A549 (cell line): ENCODE data around the gene CCR5. TPM values are rescaled to one million over a fixed set of nuclear protein-coding genes. Genes with fewer than 3 reads are reported as not detected.

Experiments used
- ATAC-seq, 2 experiments: fragments of 200-7000 bp in 1 of 2; fragments of >200 bp in 1 of 2; cut with Nextera tagmentation in 1 of 2; cut with Tn5 transposase in 1 of 2; 3 replicates each; pipeline versions ENCODE4 v1.8.0 to v1.9.1; 2018 to 2020; ENCODE audit warnings: mild to moderate bottlenecking in 1 of 2, moderate library complexity in 1 of 2
- CTCF ChIA-PET: fragments of 300-600 bp; sonication (Branson Sonifier 250); formaldehyde crosslinking; extraction: SDS; loops from one replicate; lab custom pipeline; 2021; ENCODE audit warnings: antibody characterized with exemption, inconsistent platforms; lab: Yijun Ruan, JAX
- POLR2A ChIA-PET: fragments of 350-600 bp; formaldehyde crosslinking; extraction: SDS; loops from one replicate; lab custom pipeline; 2021; ENCODE audit warnings: antibody characterized with exemption, inconsistent platforms; lab: Yijun Ruan, JAX
- DNase-seq, 2 experiments: peaks; one replicate each; pipeline versions ENCODE4 v3.0.0 to v3.0.0-alpha.2; 2011 to 2016; ENCODE audit warnings: low read depth in 1 of 2, low spot score in 1 of 2
- FAIRE-seq: peaks from 2 replicates; lab custom pipeline; 2011; peaks lifted over from hg19 to GRCh38; lab: Jason Lieb, UNC
- H3K27ac ChIP-seq, 2 experiments: fragments of >200 bp; sonication (Bioruptor Twin); formaldehyde crosslinking; 3 replicates each; pipeline ENCODE4 v1.5.1; 2016 to 2017
- H3K4me1 ChIP-seq: fragments of >200 bp; sonication (Bioruptor Twin); formaldehyde crosslinking; 3 replicates; pipeline ENCODE4 v1.6.1; 2016
- H3K4me2 ChIP-seq: fragments of >200 bp; sonication (Bioruptor Twin); formaldehyde crosslinking; 3 replicates; pipeline ENCODE4 v1.6.1; 2016
- H3K4me3 ChIP-seq: fragments of >200 bp; sonication (Bioruptor Twin); formaldehyde crosslinking; 3 replicates; pipeline ENCODE4 v1.5.1; 2016
- H3K9me3 ChIP-seq: fragments of >200 bp; sonication (Bioruptor Twin); formaldehyde crosslinking; 3 replicates; pipeline ENCODE4 v1.6.1; 2016
- CBX8 ChIP-seq: fragments of 200-600 bp; sonication (generic); IDR thresholded peaks from 2 replicates; pipeline ENCODE4 v1.6.1; 2016
- E2F6 ChIP-seq: IDR thresholded peaks from 2 replicates; pipeline ENCODE4 v1.6.1; 2012; ENCODE audit warnings: low read depth, borderline replicate concordance
- EHF ChIP-seq: fragments of 250-450 bp; sonication (Bioruptor Pico); IDR thresholded peaks from 2 replicates; pipeline ENCODE4 v1.5.0; 2020; ENCODE audit warnings: mild to moderate bottlenecking
- EHMT2 ChIP-seq: fragments of 200-600 bp; sonication (generic); IDR thresholded peaks from 2 replicates; pipeline ENCODE4 v1.6.1; 2016; ENCODE audit warnings: antibody characterized with exemption, low read depth, mild to moderate bottlenecking, moderate library complexity
- EP300 ChIP-seq, 2 experiments: fragments of >200 bp; sonication (Bioruptor Twin); formaldehyde crosslinking; IDR thresholded peaks; 2 replicates in 1 of 2; 3 replicates in 1 of 2; pipeline ENCODE4 v1.6.1; 2016 to 2017
- FOXS1 ChIP-seq: fragments of 250-450 bp; sonication (Bioruptor Pico); IDR thresholded peaks from 2 replicates; pipeline ENCODE4 v1.5.0; 2020; ENCODE audit warnings: mild to moderate bottlenecking, moderate library complexity
- GATA3 ChIP-seq: IDR thresholded peaks from 2 replicates; pipeline ENCODE4 v1.6.1; 2012; ENCODE audit warnings: borderline replicate concordance
- HOXA7 ChIP-seq: fragments of 250-450 bp; sonication (Bioruptor Pico); IDR thresholded peaks from 2 replicates; pipeline ENCODE4 v1.5.0; 2020; ENCODE audit warnings: mild to moderate bottlenecking, moderate library complexity
- HOXB13 ChIP-seq: fragments of 250-450 bp; sonication (Bioruptor Pico); IDR thresholded peaks from 2 replicates; pipeline ENCODE4 v1.5.0; 2020; ENCODE audit warnings: low read depth, mild to moderate bottlenecking, moderate library complexity
- KDM1A ChIP-seq: fragments of 200-600 bp; sonication (generic); IDR thresholded peaks from 2 replicates; pipeline ENCODE4 v1.6.1; 2016; ENCODE audit warnings: low read depth, mild to moderate bottlenecking
- MAFK ChIP-seq: fragments of 450-650 bp; IDR thresholded peaks from 2 replicates; pipeline ENCODE4 v1.6.1; 2014; ENCODE audit not compliant: partially characterized antibody
- MYC ChIP-seq: IDR thresholded peaks from 2 replicates; pipeline ENCODE4 v1.6.1; 2012; ENCODE audit warnings: mild to moderate bottlenecking, inconsistent platforms, low read length, improper control_type of control experiment, borderline replicate concordance
- RCOR1 ChIP-seq: fragments of 150-350 bp; IDR thresholded peaks from 2 replicates; pipeline ENCODE4 v1.6.1; 2014; ENCODE audit warnings: antibody characterized with exemption, low read length, low read depth
- REST ChIP-seq: fragments of 200-600 bp; sonication (generic); IDR thresholded peaks from 2 replicates; pipeline ENCODE4 v1.6.1; 2016; ENCODE audit warnings: antibody characterized with exemption, mild to moderate bottlenecking, moderate library complexity
- SMC3 ChIP-seq: fragments of >200 bp; sonication (Bioruptor Twin); formaldehyde crosslinking; IDR thresholded peaks from 3 replicates; pipeline ENCODE4 v1.6.1; 2018; ENCODE audit warnings: inconsistent platforms
- SREBF2 ChIP-seq: fragments of 450-650 bp; IDR thresholded peaks from 2 replicates; pipeline ENCODE4 v1.6.1; 2014; ENCODE audit warnings: mild to moderate bottlenecking, moderate library complexity
- TFCP2L1 ChIP-seq: fragments of 250-450 bp; sonication (Bioruptor Pico); IDR thresholded peaks from 2 replicates; pipeline ENCODE4 v1.5.0; 2021; ENCODE audit warnings: mild to moderate bottlenecking
- whole genome bisulfite sequencing: methylation state at CpG from one replicate; pipeline ENCODE4 v1.1.6; 2017; ENCODE audit errors: missing lambda C conversion rate; 5-methylcytosine and 5-hydroxymethylcytosine counted together
- polyA plus RNA-seq, 4 experiments: library from polyadenylated mRNA; depleted of rRNA in 3 of 4; stranded (reverse); fragments of >200 nt; fragmentation: RNase III in 1 of 4; extraction: RNeasy Plus Mini Kit Qiagen cat#74134 plus additional on column Dnase treatment in 1 of 4; gene quantifications; 2 replicates in 3 of 4; 3 replicates in 1 of 4; pipeline ENCODE4 v1.2.3, GENCODE V29; 2011 to 2017
- TF ChIP-seq, protein P1 (sequence below): fragments of 150-350 bp; IDR thresholded peaks from 2 replicates; pipeline ENCODE4 v1.6.1; 2014; ENCODE audit warnings: low read depth, mild to moderate bottlenecking, low read length

Gene CCR5
- polyA plus RNA-seq, 2 of the 4 experiments (the other 2 are of a cell fraction) = not detected

DNA sequence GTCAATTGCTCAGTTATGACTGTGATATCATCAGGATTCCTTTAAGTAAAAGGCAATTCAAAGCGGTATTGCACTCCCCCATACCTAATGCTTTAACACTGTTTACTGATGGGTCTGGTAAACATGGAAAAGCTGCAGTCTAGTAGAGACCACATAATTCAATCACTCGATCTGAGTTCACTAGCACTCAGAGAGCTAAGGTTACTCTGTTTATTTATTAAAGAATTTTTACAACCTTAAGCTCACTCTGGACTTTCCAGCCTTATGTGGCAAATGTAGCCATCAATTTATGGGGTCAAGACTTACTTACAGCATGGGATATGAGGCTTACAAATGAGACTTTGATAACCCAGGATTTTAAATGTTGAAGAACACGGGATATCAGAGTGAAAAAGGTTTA lies 35.2 kb upstream of the CCR5 start:
- no peak for ATAC-seq
- no peaks in the 10 kb centered on the region for H3K4me1 ChIP-seq
- H3K4me3 ChIP-seq = no peak overlapping the region
- DNase-seq = no peak
- WGBS = 9% methylated on average over 3 of the region's 3 CpGs
- H3K27ac ChIP-seq = no peak overlapping the region
- ChIA-PET CTCF (interaction anchor here (0.6 kb wide), 1 partner anchor 181 kb away, joined by 3 read pairs; no protein-coding TSS in a partner anchor), POLR2A (no interaction called here)
- TF ChIP-seq EHF (CRISPR knock-in tag) = no peak
- no peak for TF ChIP-seq FOXS1 (CRISPR knock-in tag)
- TF ChIP-seq SMC3 = no peak
- no peak for TF ChIP-seq MAFK
- H3K9me3 ChIP-seq = no peaks in the 10 kb centered on the region
- no peak for FAIRE-seq
- no peak overlapping the region for H3K4me2 ChIP-seq

DNA sequence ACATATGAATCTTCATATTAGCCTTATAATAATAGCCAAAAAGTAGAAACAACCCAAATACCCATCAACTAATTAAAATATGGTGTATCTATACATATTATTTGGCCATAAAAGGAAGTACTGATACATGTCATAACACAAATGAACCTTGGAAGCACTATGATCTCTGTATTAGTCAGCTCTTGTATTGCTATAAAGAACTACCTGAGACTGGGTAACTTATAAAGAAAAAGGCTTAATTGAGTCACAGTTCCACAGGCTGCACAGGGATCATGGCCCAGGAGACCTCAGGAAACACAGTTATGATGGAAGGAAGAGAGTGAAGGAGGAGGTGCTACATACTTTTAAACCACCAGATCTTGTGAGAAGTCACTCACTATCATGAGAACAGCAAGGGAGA lies 32.8 kb upstream of the CCR5 start:
- ATAC-seq (no peak), DNase-seq (no peak), FAIRE-seq (no peak)
- Histone ChIP-seq H3K4me1 (no peaks in the 10 kb centered on the region), H3K4me3 (no peak overlapping the region), H3K27ac (no peak overlapping the region)
- POLR2A ChIA-PET = no interaction called here
- CTCF ChIA-PET = no interaction called here
- no peak for TF ChIP-seq REST
- TF ChIP-seq SMC3 = no peak
- TF ChIP-seq, all 56 proteins: peak for 0
- no peak overlapping the region for H3K4me2 ChIP-seq
- no peaks in the 10 kb centered on the region for H3K9me3 ChIP-seq

GRCh38 chr3:46338840-46339239 lies 31.9 kb upstream of the CCR5 start:
- ATAC-seq = no peak
- no peaks in the 10 kb centered on the region for H3K4me1 ChIP-seq
- POLR2A ChIA-PET = no interaction called here
- H3K27ac ChIP-seq = no peak overlapping the region
- 100% methylated on average over 1 of the region's 1 CpG for WGBS
- H3K9me3 ChIP-seq = no peaks in the 10 kb centered on the region
- H3K4me2 ChIP-seq = no peak overlapping the region
- CTCF ChIA-PET = no interaction called here
- no peak for DNase-seq
- FAIRE-seq = no peak
- H3K4me3 ChIP-seq = no peak overlapping the region
- no peak for TF ChIP-seq SREBF2
- TF ChIP-seq EHMT2 = no peak
- no peak for TF ChIP-seq EP300 (IDR thresholded peaks at IDR 0.05)
- TF ChIP-seq, all 56 proteins: peak for 0

GRCh38 chr3:46344476-46344875 lies 26.3 kb upstream of the CCR5 start:
- TF ChIP-seq KDM1A (no peak), CBX8 (no peak), MYC (no peak), GATA3 (no peak)
- ChIA-PET POLR2A (no interaction called here), CTCF (no interaction called here)
- FAIRE-seq (no peak), ATAC-seq (no peak), DNase-seq (no peak)
- no peaks in the 10 kb centered on the region for H3K9me3 ChIP-seq
- 6% methylated on average over 4 of the region's 4 CpGs for WGBS
- H3K4me1 ChIP-seq = no peaks in the 10 kb centered on the region
- H3K4me2 ChIP-seq = no peak overlapping the region
- no peak overlapping the region for H3K27ac ChIP-seq
- H3K4me3 ChIP-seq = no peak overlapping the region

- no peaks in the 10 kb centered on the region for H3K4me1 ChIP-seq
- no peak overlapping the region for H3K27ac ChIP-seq
- ChIA-PET CTCF (interaction anchor here (1.1 kb wide), 1 partner anchor 29 kb away, joined by 3 read pairs; no protein-coding TSS in a partner anchor), POLR2A (no interaction called here)
- H3K4me3 ChIP-seq = no peak overlapping the region
- DNase-seq (no peak), ATAC-seq (no peak), FAIRE-seq (no peak)
- H3K4me2 ChIP-seq = no peak overlapping the region
- H3K9me3 ChIP-seq = no peaks in the 10 kb centered on the region
- 1% methylated on average over 3 of the region's 3 CpGs for WGBS
- TF ChIP-seq, protein P1, sequence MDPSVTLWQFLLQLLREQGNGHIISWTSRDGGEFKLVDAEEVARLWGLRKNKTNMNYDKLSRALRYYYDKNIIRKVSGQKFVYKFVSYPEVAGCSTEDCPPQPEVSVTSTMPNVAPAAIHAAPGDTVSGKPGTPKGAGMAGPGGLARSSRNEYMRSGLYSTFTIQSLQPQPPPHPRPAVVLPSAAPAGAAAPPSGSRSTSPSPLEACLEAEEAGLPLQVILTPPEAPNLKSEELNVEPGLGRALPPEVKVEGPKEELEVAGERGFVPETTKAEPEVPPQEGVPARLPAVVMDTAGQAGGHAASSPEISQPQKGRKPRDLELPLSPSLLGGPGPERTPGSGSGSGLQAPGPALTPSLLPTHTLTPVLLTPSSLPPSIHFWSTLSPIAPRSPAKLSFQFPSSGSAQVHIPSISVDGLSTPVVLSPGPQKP = no peak
- TF ChIP-seq E2F6 (no peak), REST (no peak), TFCP2L1 (CRISPR knock-in tag) (no peak), RCOR1 (no peak), HOXA7 (CRISPR knock-in tag) (no peak), HOXB13 (no peak)
Observed at GRCh38 chr3:46348823-46349482, 21.8 kb upstream of the CCR5 start.
